Measurements from ENCODE around the gene SPSB1. TPM values are rescaled to one million over a fixed set of nuclear protein-coding genes. Genes with fewer than 3 reads are reported as not detected.

SPSB1 gene
- total RNA-seq, 4 donors from 2014 or later, result 28.3 to 49.2 (median 42.1) TPM

DNA sequence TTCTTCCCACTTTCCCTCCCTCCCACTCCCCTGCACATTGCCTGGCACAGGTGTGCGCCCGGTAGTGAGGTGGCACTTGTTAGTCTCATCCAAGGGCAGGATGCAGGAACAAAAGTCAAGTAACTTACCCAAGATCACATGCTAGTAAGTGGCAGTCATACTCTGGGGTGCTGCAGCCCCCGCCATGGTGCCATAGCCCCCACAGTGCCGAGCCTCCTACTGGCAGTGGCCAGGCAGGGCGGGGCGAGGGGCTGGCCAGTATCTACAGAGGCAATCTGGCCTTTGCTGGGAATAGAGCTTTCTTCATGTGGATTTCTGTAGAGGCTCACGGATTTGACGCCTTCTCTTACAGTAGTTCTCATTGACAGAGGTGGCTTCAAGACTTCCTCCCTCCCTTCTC lies 31.2 kb upstream of the SPSB1 start:
- DNase-seq (ENCODE audit: low spot score in 2 of 2), result no peak
- WGBS, result 85% methylated on average over 8 of the region's 8 CpGs
- no peaks in the 10 kb centered on the region for H3K9me3 ChIP-seq
- H3K4me3 ChIP-seq, result no peak overlapping the region
- TF ChIP-seq CTCF (IDR thresholded peaks at IDR 0.05), result no peak
- TF ChIP-seq EP300 (IDR thresholded peaks at IDR 0.05), result no peak
- no peak for TF ChIP-seq POLR2A (IDR thresholded peaks at IDR 0.05)
- no peak for TF ChIP-seq POLR2AphosphoS5 (IDR thresholded peaks at IDR 0.05)
- H3K27ac ChIP-seq, result no peak overlapping the region
- H3K36me3 ChIP-seq, result peaks cover 52% of the 10 kb centered on the region
- no peaks in the 10 kb centered on the region for H3K27me3 ChIP-seq
- no peaks in the 10 kb centered on the region for H3K4me1 ChIP-seq

- H3K36me3 ChIP-seq, result peaks cover 52% of the 10 kb centered on the region
These were observed 30.4 kb upstream of the SPSB1 start for GRCh38 chr1:9262096-9262986.

GRCh38 chr1:9263276-9263855 lies 29.3 kb upstream of the SPSB1 start:
- WGBS, result 87% methylated on average over 22 of the region's 26 CpGs

More at GRCh38 chr1:9262096-9262986, 30.4 kb upstream of the SPSB1 start:
- TF ChIP-seq POLR2A (IDR thresholded peaks at IDR 0.05) (no peak), CTCF (IDR thresholded peaks at IDR 0.05) (no peak), EP300 (IDR thresholded peaks at IDR 0.05) (no peak), POLR2AphosphoS5 (IDR thresholded peaks at IDR 0.05) (no peak)
- 91% methylated on average over 16 of the region's 33 CpGs for WGBS
- DNase-seq (ENCODE audit: low spot score in 2 of 2), result no peak
- Histone ChIP-seq H3K4me1 (no peaks in the 10 kb centered on the region), H3K4me3 (no peak overlapping the region), H3K27ac (no peak overlapping the region), H3K9me3 (no peaks in the 10 kb centered on the region), H3K27me3 (no peaks in the 10 kb centered on the region)

DNA sequence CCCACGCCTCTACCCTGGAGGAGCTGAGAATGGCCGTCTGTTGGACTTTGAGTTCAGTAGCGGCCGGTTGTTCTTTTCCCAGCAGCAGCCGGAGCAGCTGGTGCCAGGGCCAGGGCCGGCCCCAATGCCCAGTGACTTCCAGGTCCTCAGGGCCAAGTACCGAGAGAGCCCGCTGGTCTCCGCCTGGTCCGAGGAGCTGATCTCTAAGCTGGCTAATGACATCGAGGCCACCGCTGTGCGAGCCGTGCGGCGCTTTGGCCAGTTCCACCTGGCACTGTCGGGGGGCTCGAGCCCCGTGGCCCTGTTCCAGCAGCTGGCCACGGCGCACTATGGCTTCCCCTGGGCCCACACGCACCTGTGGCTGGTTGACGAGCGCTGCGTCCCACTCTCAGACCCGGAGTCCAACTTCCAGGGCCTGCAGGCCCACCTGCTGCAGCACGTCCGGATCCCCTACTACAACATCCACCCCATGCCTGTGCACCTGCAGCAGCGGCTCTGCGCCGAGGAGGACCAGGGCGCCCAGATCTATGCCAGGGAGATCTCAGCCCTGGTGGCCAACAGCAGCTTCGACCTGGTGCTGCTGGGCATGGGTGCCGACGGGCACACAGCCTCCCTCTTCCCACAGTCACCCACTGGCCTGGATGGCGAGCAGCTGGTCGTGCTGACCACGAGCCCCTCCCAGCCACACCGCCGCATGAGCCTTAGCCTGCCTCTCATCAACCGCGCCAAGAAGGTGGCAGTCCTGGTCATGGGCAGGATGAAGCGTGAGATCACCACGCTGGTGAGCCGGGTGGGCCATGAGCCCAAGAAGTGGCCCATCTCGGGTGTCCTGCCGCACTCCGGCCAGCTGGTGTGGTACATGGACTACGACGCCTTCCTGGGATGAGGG lies 28.5 kb upstream of the SPSB1 start:
- TF ChIP-seq CTCF (IDR thresholded peaks at IDR 0.05) (no peak), POLR2A (IDR thresholded peaks at IDR 0.05) (no peak), POLR2AphosphoS5 (IDR thresholded peaks at IDR 0.05) (no peak), EP300 (IDR thresholded peaks at IDR 0.05) (no peak)
- 96% methylated on average over 15 of the region's 50 CpGs for WGBS
- H3K36me3 ChIP-seq, result peaks cover 52% of the 10 kb centered on the region

More at GRCh38 chr1:9263276-9263855, 29.3 kb upstream of the SPSB1 start:
- H3K27ac ChIP-seq, result no peak overlapping the region
- H3K4me3 ChIP-seq, result no peak overlapping the region
- no peaks in the 10 kb centered on the region for H3K27me3 ChIP-seq
- TF ChIP-seq CTCF (IDR thresholded peaks at IDR 0.05) (no peak), EP300 (IDR thresholded peaks at IDR 0.05) (no peak), POLR2A (IDR thresholded peaks at IDR 0.05) (no peak), POLR2AphosphoS5 (IDR thresholded peaks at IDR 0.05) (no peak)
- DNase-seq (ENCODE audit: low spot score in 2 of 2), result peak in 1 of 2 donors; percentile 61
- no peaks in the 10 kb centered on the region for H3K4me1 ChIP-seq
- no peaks in the 10 kb centered on the region for H3K9me3 ChIP-seq
- H3K36me3 ChIP-seq, result peaks cover 47% of the 10 kb centered on the region

More for the DNA sequence above, 28.5 kb upstream of the SPSB1 start:
- Histone ChIP-seq H3K27ac (no peak overlapping the region), H3K4me3 (no peak overlapping the region), H3K9me3 (no peaks in the 10 kb centered on the region), H3K27me3 (no peaks in the 10 kb centered on the region), H3K4me1 (no peaks in the 10 kb centered on the region)
- peak in 1 of 2 donors; percentile 66 for DNase-seq (ENCODE audit: low spot score in 2 of 2)
